ENCODE results near the gene ANP32A.

ANP32A gene

DNA sequence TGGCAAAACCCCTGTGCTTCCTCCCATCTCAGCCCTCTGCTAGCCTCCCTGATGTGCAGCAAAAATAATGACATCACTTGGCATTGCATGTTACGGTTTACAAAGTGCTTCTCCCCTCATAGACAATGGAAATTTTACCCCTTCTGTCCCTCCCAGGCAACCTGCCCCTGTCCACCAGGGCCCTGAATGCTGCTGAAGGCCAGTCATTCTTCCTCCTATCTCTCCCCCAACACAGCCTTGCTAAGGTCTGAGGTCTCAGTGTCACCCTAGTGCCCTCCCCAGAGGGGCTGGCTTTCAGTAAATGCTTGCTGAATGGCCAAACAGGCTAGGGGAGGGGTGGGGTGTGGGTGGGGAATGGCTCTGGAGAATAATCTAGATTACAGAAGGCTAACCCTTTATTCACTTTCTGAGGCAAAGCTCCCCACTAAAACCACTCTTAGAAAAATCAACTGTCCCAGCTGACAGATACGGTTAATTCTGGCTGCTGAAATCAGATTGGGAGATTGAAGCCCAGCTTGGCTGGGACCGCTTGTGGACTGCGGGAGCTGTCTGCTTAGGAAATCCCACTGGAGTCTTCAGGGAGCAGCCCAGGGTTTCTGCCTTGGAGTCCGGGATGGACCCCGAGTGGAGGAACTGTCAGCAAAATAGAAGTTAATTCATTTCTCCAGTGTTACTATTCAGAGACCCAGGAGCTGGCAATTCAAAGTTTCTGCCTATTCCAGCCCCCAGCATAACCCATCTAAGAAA is 22.9 kb downstream of the ANP32A start:
- no peak for DNase-seq

DNA sequence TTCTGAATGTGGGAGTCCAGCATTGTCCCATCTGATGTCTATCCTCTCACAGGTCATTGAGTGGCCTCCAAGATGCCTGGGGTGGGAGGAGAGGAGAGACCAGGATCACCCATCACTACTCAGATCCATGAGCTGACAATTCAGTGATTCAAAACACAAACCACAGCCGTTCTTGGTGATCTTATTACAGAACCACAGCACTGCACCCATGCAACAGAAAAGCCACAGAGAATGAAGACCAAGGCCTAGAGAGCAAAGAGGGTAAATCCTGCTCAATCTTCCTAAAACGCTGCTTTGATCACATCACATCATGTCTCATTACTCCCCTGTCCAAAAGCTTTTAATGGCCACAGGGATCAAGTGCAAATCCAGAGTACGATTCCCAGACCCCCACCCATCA is 23.5 kb downstream of the ANP32A start:
- DNase-seq, result no peak

DNA sequence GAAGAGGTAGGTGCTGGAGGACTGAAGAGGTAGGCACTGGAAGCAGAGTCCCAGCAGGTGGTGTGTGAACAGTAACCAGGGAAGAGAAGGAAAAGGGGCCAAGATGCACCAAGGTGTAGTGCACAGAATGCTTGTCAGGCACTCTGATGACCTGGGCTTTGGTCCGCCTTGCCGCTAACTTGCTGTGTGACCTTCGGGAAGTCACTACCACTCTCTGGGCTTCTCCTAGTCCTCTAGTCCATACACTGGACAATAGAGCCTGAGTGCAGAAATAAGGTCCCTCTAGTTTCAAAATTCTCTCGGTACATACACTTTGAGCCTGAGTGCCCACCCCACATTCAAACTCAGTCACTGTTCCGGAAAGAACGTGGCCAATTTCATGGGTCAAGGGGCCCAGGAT is 24.1 kb downstream of the ANP32A start:
- DNase-seq, result no peak

DNA sequence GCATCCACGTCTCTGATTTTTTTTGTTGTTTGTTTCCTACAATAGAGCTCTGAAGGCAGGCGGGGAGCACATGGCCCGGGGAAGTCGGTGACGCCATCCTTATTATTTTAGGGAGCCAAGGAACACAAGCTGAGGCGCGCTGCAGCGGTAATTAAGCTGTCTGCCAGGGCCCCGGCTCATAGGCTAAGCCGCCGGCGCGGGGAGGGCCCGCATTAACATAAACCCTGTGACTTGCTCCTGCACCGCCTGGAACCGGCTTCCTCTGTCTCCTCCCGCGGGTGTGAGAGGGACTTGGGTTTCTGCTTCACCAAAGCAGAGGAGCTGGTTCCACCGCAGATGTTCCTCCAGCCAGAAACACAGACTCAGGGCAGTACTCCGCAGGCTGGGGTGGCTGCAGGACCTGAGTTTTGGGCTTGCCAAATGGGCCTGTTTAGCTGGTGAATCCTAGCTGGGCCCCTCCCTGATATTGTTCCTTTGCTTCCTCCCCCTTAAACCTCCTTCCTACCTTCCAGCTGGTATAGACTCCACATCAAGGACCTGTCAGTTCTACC is 25.3 kb downstream of the ANP32A start:
- no peak for DNase-seq

DNA sequence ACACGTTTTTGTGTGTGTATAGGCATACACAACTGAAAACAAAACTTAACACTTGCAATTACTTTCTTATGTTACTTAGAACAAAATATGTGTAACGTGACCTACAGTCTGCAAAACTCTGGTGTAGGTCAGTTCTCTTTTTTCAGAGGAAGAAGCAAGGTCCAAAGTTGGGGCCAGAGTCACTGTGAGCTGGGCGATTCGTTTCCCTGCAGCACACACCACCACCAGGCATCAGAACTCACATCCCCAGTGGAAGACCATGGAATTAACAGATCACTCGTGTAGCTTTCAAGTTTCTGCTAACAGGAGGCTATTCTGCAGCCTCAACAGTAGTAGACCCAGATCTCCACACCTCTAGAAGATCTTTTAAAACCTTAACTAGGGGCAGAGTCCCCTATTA is 25.8 kb downstream of the ANP32A start:
- no peak for DNase-seq

DNA sequence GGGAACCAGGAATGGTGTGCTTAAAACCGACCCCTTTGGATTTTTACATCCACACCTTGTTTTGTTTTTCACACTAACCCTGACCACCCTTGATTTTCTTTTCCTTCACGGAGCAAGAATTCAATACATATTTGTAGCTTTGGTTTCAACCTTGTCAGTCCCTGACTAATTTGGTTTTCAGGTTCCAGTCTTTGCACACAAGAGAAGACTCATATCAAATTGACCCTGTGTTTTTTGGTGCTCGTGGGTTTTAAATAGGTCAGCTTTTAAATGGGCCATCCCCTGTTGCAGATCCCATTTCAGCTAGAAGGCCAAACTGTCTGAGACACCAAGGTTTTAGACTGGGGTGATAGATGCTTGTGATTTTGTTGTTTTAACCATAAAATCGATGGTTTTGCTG is 26.4 kb downstream of the ANP32A start:
- no peak for DNase-seq

DNA sequence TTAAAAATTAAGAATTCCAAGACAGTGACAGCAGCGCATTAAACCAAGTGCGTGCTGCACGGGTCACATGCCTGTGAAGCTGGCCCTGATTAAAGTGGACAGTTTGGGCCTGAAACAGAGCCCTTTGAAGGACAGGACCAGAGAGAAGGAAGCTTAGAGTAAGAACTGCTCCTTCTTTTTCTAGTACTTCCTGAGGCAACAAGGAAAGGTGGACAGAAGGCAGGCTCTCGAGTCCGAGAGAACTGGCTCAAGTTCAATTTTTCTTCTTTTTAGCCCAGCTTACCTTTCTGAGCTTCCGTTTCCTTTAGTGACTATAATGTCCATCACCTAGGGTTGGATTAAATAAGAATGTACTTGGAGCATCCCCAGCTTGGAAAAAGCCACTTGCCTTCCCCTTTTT is 26.9 kb downstream of the ANP32A start:
- DNase-seq, result no peak

DNA sequence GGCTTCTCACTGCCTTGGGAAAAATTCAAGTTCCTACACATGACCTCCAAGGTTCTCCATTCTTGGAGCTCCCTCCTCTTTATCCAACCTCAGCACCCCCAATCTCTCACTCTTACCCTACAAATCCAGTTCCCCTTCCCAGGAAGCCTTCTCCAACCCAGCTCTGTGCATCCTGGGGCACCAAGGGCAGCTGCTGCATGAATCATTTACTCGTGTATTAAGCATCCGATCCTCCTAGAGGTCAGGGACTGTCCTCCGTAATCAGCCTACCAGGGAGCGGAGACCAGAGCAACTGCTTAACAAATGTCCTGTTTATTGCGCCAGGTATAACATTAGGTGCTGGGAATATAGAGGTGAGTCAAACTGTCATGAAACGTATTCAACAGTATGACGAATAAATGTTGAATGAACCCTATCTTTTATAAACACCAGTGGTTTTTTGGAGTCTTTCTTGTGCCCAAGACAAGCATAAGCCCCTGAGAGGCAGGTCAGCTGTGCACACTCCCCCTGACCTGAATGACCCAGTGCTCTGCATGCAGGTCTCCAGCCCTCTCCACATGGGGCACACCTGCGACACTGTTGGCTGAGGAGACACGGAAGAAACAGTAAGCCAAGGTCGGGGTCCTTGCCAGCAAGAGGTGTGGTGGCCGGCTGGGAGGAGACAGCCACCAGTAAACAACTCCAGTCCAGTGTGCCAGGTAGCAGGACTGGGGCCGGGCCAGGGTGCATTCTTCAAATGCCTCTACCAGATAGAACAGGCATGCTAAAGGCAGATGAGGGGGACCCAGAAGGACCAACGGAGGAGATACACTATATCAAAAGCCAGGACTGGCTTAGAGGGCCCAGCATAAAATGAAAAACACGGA is 27.6 kb downstream of the ANP32A start:
- no peak for DNase-seq

DNA sequence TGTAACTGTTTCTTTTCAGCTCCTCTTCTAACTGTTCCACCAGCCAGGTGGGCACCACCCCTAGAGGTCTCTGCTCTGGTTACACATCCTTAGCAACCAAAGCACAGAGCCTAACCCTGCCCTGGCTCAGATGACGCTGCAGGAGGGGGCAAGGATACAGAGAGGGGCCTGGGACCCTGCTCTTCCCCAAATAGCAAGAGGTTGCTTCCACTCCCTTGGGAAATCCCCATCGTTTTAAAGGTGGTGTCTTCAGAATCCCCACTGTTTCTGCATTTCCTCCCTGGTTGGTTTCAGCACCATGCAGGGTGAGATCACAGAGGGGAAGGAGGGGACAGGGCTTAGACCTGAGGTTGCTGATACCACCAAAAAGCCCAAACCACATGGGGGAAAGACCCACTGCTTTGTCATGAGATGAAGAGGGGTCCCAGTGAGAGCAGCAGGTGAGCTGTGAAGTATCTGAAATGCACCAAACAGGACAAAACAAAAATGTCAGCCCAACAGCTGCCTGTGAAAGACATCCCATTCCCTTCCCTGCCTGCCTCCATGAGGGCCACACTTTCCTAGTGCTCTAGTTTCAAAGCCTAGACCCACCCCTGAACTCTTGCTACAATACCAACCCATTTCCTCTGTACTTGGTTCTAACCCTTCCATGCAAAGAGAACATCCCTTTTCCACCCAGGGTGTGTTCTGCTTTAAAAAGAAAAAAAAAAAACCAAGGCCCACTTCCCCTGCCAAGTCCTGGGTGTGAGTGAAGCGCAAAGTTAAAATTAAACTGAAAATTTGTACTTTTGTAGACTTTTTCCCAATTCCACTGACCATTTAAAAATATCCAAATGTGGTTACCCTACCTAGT is 29.0 kb downstream of the ANP32A start:
- DNase-seq, result no peak

DNA sequence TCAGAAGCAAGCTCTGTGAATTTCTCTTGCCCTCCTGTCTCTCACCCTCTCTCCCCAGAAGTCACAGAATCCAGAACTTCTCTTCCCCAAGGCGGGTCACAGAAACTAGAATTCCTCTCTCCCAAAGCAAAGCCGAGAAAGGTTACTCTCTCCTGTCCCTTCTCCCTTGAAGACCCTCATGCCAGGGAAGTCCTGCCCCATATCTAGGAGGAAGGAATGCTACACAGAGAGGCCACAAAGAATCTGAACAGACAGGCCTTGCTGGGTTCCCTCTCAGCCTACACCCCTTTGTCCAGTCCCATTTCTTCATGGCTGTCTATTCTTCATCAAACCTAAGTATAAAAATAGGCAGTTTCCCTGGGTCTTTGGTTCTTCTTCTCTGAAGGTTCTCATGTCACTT is 29.8 kb downstream of the ANP32A start:
- no peak for DNase-seq

DNA sequence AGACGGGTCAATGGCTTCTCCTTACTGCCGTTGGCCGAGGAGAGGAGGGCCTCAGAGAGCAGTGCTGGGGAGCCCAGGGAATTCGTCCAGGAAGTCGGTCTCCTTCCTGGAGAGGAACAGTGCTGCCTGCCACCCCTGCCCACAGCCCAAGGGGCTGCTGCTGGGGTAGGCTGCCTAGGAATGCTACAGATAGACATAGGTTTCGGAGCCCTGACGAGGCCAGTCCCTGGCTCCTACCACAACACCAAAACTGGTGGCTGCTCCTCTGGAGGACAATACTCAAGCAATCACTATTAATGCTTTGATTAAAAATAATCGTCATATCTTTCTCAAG is 30.5 kb downstream of the ANP32A start:
- DNase-seq, result no peak

DNA sequence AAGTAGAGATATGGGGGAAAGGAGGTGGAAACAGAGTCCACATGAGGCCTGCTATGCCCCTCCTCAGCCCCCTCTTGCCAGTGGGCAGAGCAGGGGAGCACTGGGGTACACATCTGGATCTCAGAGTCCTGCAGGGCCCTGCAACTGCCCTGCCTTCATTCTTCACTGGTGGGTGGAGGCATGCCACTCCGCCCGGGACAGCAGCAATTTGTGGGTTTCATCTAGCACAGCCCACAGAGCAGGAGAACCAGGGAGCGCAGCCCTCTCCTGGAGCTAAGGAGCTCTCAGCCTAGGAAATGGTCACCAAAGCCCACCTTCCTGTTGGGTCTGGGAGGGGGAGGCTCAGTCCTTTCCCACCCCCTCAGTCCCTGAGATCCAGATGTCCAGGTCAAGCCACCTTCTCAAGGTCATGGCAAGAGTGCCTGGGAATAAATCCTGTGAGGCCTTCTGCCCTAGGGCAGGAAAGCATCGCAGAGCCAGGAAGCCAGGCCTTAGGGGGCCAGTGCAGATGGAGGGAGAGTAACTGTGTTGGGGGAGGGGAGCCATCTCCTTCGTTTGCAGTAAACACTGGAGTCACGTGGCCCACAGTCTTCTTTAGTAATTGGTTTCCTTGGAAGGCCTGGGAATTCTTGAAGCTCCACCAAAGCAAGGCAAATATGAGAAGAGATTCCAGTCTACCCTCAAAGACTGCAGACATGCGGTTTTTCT is 31.0 kb downstream of the ANP32A start:
- no peak for DNase-seq

DNA sequence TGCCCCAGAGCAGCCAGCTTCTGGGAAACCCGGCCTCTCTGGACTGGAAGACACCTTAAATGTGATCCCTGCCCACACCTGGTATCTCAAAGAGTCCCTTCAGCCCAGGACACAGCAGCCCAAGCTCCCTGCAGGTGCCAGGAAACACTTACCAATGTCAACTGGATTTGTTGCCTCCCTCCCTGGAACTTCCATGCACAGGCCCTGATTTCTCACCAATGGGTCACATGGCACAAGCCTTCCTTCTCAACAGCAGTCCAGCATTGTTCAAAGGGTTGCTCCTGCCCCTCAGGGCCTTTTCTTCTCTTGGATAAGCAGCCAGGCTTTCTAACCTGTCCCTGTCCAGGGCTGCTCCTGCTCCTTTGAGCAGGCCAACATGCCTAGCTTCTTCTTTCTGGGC is 31.6 kb downstream of the ANP32A start:
- DNase-seq, result no peak

DNA sequence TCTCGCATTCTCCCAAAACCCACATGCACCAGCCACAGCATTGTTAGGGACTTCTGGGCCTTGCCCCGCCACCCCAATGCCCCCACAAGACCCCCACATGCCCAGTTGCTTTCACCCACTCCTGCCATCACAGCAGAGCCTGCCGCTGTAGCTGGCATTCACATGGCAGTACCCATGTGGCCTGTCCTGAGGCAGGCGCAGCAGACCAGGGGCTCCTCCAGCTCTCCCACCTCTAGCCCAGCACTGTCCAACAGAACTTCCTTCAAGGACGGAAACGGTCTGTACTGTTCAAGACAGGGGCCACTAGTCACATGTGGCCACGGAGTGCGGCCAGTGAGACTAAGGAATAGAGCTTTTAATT is 32.5 kb downstream of the ANP32A start:
- DNase-seq, result no peak

DNA sequence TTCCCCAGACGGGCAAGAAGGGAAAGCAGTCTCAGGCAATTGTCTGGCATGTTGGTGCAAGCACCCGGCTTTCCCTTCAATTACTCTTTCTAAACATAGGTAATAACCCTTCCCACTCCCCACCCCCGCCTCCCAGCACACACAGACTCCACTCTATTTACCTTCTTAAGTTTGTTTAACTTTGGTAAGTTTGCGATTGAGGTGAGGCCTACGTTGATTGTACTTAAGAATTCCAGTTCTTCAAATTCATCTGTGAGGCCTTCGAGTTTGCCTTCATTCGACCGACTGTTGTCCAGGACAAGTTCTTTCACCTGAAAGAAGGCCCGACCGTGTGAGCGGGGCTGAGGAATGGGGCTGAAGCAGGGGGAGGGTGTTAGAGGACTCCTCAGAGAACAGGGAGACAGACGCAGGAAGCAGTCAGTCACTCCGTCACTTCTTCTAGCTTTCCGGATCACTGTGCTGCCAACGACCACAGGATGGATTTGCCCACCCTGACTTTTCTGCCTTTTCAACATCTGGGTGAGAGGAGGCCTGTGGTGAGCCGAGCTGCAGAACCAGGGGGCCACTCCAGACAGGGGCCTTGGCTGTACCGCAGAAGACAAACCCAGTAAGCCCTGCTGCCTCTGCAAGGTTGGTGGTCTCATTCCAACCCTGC is 33.0 kb downstream of the ANP32A start:
- no peak for DNase-seq

DNA sequence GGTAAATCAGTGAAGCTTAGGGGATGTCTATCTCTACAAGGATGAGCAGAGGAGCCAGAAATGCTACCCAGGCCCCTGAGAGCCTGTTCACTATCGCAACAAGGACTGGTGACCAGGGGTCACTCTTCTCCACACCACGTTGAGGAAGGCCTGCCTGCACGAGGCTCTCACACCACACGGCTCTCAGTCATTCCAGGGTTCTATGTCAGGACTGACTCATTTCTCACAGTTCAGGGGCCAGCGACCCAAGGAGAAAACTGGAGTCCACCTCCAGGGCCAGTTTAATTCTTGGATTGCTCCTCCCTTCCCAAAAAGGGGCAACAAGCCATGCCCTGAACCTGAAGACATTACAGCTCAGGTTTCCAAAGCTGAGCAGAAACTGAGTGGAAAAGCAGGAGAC is 33.9 kb downstream of the ANP32A start:
- peak; percentile 34 for DNase-seq

DNA sequence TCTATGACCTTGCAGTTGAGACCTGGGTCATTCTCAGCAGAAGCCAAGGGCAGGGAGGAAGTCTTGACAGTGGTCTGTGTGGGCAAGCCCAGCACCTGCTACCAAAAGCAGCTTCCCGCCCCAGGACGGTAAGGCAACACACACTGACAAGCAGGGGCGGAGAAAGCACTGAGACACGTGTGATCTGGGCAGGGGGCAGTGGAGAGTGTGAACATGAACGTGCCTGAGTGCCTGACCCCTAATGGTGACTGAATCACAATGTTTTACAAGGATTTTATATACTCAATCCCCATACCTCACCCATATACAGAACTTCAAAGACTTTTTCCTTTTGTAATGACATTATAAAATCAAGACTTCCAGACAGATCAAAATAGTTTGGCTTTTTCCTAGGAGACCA is 35.2 kb downstream of the ANP32A start:
- DNase-seq, result no peak

DNA sequence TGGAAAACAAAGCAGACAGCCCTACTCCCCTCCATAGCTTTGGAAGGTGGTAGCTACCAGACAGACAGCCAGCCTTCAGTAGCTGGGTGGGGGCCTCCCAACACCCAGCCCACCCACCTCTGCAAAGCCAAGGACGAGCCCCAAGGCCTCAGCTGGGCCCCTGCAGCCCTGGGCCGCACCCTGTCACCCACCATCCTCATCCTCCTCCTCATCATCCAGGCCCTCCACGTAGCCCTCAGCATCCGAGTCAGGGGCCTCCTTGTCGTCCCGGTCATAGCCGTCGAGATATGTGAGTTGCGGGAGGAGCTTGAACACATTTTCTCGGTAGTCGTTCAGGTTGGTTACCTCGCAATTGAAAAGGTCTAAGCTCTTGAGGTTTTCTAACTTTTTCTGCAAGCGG is 36.5 kb downstream of the ANP32A start:
- no peak for DNase-seq

DNA sequence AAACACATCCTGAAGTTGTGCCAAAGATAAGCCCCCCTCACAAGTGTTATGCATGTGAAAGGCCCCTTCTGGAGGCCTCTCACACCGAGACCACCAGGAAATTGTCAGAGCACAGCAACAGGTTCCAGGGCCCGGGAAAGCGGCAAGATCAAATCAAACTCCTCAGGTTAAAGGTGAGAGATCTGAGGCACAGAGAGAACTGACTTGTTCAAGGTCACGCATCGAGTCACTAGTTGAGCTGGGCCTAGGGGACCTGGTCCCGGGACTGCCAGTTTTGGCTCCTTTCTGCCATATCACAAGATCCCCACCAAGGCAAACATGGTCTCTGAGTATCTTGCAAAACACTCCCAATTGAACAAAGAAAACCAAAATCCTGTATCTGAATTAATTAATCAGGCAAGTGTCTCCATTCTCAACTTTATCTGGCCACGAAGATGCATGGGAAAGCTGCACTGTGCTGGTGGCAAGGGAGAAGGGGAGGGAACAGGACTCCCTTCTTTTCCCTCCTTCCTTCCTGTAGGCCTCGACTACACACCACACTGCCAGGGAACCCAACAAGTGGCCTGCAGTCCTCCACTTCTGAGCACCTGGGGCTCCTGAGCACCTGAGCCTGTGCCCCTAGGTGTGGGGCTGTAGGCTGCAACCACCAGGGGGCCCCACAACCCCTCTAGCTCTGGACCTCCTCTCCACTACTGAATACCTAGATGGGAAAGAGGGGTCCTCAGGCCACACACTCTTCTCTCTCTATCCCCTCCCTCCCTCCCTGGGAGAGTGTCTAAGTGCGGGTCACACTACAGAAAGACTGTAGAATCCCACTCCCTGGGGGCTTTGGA is 37.3 kb downstream of the ANP32A start:
- no peak for DNase-seq

DNA sequence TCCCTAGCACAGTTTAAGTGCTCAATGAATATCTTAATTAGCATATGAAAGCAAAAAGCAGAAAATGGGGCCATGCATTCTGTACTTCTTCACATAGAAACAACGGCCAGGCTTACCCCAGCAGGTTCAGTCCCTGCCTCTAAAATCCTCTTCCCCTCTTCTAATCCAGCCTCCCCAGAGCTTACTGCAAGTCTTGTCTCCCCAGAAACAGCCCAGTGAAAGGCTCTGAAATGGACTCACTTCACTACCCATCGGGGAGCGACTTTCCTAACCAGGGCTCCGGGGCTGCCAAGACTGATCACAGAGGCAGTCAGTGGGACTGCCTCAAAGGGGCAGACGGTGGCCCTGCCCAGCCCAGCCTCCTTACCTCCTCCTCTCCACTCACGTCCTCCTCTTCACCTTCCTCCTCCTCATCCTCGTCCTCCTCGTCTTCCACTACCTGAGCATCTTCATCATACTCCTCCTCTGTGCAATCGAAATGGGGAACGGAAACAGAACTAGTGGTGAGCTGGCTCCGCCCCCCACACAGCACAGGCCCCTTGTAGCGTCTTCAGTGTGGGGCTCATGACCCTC is 38.0 kb downstream of the ANP32A start:
- DNase-seq, result no peak
